B cell (primary cell): Measurements from ENCODE around the gene HES7.

Source experiments
- EZH2 ChIP-seq: IDR thresholded peaks from 2 replicates; pipeline ENCODE4 v1.6.1; 2012; ENCODE audit warnings: borderline replicate concordance, low read depth, mild to moderate bottlenecking, moderate library complexity, low read length; ENCODE audit not compliant: insufficient read depth, poor library complexity, severe bottlenecking
- TF ChIP-seq, protein P1 (sequence below): fragments of 200-600 bp; IDR thresholded peaks from one replicate; pipeline ENCODE4 v1.8.0; 2022; ENCODE audit warnings: antibody characterized with exemption, mild to moderate bottlenecking

DNA sequence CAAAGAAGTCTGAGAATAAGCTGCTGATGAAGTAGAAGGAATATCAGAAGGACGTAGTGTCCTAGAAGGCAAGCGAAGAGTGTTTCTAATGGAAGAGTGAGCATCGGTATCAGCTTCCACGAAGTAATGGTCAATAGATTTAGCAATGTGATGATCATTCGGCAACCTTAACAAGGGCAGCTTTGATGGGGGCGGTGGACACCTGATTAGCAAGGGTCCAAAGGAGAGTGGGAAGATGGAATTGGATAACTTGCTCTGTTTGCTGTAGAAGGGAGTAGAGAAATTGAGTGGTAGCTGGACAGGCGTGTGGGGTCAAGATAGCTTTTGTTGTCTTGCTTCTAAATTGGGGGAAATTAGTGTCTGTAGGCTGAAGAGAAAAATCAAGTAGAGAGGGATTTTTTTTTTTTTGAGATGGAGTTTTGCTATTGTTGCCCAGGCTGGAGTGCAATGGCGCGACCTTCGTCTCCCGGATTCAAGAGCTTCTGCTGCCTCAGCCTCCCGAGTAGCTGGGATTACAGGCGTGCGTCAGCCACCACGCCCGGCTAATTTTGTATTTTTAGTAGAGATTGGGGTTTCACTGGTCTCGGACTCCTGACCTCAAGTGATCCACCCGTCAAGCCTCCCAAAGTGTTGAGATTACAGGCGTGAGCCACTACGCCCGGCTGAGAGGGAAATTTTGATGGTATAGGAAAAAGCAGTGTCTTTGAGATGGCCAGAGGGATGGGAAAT is 13.9 kb upstream of the HES7 start:
- TF ChIP-seq, protein P1, sequence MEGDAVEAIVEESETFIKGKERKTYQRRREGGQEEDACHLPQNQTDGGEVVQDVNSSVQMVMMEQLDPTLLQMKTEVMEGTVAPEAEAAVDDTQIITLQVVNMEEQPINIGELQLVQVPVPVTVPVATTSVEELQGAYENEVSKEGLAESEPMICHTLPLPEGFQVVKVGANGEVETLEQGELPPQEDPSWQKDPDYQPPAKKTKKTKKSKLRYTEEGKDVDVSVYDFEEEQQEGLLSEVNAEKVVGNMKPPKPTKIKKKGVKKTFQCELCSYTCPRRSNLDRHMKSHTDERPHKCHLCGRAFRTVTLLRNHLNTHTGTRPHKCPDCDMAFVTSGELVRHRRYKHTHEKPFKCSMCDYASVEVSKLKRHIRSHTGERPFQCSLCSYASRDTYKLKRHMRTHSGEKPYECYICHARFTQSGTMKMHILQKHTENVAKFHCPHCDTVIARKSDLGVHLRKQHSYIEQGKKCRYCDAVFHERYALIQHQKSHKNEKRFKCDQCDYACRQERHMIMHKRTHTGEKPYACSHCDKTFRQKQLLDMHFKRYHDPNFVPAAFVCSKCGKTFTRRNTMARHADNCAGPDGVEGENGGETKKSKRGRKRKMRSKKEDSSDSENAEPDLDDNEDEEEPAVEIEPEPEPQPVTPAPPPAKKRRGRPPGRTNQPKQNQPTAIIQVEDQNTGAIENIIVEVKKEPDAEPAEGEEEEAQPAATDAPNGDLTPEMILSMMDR, result no peak
- TF ChIP-seq EZH2, result no peak
